NCI-H345 (cell line): ENCODE results near the gene DHFR.
"Not testable (repeated sequence)": the region's sequence is repeated elsewhere in the genome, so short reads cannot be mapped to it uniquely, and the experiment has no call there.

Experiments used
- DNase-seq: peaks from one replicate; lab custom pipeline; 2025; lab: John Stamatoyannopoulos, UW

The DHFR gene

DNA sequence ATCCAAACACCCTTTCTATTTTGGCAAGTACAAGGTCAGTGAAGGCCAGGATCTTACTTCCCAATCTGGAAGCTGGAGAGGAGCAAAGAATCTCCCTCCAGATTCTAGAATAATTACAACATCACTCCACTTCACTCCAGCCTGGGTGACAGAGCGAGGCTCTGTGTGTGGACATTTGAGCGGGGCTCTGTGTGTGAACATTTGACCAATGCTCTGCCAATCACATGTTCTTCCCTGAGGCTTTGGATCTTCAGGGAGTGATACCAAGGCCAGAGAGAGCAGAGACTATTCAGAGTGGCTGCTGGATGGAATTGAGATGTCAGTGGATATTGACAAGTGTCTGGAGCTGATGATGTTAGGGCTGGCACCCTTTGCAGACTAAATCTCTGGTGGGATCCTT, 60.0 kb downstream of the DHFR start:
- no peak for DNase-seq

- no peak for DNase-seq
Measured at GRCh38 chr5:80592761-80593160, 62.0 kb downstream of the DHFR start.

- no peak for DNase-seq
Measured at GRCh38 chr5:80592105-80592504, 62.7 kb downstream of the DHFR start.

- no peak for DNase-seq
Measured at GRCh38 chr5:80591352-80591751, 63.4 kb downstream of the DHFR start.

GRCh38 chr5:80590766-80591165, 64.0 kb downstream of the DHFR start:
- DNase-seq, result no peak

DNA sequence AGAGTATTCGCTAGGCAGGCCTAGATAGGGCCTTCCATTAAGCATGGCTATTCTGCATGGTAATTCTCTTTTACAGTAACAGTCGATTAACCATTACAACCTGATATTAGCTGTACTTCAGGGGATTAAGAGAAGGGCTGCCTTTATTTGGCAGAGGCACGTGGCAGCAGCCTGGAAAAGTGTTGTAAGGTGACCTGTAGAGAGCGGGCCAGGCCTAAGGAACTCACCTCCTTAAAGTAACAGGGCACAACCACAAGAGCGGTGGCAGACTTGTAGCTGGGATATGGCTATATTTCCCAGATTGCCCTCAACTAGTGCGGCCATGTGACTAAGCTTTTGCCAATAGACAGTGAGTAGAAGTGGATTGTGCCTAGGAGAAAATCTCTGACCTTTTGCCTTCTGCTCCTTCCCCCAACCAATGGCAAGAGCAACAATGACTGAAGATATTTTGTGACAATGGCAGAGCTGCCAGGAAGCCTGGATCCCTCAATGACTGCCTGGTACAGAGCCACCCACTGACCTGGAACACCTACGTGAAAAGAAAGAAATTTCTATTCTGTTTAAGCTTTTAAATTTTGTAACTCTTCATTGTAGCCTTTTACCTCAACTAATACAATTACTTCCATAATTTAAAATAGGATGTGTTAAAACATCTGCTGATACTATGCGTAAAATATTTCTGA, 65.8 kb downstream of the DHFR start:
- no peak for DNase-seq

DNA sequence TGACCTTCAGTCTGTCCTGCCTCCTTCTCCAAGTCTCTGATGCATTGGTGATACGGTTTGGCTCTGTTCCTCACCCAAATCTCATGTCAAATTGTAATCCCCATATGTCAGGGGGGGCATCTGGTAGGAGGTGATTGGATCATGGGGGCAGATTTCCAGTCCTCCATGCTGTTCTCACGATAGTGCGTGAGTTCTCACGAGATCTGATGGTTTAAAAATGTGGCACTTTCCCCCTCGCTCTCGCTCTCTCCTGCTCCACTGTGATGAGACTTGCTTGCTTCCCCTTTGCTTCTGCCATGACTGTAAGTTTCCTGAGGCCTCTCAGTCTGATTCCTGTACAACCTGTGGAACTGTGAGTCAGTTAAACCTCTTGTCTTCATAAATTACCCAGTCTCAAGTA, 70.0 kb downstream of the DHFR start:
- no peak for DNase-seq

- DNase-seq, result not testable (repeated sequence)
Measured at GRCh38 chr5:80580291-80580690, 74.5 kb downstream of the DHFR start.

DNA sequence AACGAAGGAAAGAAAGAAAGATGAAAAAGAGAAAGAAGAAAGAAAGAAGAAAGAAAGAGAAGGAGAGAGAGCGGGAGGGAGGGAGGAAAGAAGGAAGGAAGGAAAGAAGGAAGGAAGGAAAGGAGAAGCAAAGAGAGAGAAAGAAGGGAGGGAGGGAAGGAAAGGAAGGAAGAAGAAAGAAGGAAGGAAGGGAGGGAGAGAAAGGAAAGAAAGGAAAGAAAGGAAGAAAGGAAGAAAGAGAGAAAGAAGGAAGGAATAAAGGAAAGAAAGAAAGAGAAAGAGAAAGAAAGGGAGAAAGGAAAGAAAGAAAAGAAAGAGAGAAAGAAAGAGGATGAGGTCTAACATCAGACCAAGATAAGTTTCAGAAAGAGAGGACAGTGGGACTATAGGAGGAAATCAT, 75.7 kb downstream of the DHFR start:
- no peak for DNase-seq

DNA sequence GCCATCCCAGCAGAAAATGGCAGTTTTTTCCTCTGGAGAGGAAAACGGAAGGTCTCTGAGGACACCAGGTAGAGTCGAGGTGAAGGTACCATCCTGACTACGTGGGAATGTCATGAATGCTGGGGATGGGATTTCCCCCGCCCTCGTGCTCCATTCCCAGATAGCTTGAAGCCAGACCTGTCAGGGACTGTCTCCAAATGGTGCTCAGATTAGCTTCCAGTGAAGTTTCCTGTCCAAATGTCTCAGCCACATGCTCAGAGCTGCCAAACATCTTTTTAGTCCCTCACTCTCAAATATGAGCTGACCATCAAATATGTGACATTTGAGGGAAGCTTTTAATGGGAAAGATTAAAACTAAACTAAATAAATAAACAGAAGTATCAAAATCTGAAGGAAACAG, 77.1 kb downstream of the DHFR start:
- no peak for DNase-seq

DNA sequence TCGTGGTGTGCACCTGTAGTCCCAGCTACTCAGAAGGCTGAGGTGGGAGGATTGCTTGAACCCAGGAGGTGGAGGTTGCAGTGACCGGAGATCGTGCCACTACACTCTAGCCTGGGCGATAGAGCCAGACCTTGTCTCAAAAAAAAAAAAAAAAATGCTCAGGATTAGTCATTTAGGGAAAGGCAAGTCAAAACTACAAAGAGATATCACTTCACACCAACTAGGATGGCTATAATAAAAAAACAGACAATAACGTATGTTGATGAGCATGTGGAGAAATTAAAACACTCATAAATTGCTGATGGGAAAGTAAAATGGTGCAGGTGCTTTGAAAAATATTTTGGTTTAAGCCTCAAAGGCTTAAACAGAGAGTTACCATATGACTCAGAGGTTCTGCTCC, 78.4 kb downstream of the DHFR start:
- no peak for DNase-seq
